ENCODE data around the gene BAAT.

Gene BAAT

DNA sequence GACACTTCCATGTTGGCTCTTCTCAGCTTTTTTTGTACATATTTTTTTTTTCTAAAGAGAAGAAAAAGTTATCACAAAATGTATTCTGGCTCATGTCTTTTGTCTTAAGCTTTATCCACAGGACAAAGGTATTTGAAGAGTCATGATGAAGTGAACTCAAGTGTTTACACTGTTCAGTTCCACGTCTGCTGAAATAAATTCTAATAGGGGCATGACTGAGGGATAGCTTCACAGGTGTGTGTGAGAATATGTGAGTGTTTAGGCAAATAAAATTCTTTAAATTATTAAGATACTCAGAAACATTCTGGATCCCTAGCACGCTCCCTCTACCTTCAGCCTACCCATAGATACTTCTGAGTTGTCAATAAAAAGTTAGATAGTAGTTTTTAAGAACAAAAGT, 59.8 kb downstream of the BAAT start (continued):
- TF ChIP-seq, protein P1, sequence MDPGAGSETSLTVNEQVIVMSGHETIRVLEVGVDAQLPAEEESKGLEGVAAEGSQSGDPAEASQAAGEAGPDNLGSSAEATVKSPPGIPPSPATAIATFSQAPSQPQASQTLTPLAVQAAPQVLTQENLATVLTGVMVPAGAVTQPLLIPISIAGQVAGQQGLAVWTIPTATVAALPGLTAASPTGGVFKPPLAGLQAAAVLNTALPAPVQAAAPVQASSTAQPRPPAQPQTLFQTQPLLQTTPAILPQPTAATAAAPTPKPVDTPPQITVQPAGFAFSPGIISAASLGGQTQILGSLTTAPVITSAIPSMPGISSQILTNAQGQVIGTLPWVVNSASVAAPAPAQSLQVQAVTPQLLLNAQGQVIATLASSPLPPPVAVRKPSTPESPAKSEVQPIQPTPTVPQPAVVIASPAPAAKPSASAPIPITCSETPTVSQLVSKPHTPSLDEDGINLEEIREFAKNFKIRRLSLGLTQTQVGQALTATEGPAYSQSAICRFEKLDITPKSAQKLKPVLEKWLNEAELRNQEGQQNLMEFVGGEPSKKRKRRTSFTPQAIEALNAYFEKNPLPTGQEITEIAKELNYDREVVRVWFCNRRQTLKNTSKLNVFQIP (CRISPR knock-in tag; IDR thresholded peaks at IDR 0.05; ENCODE audit: borderline replicate concordance, low read depth) = no peak
- no peak for TF ChIP-seq ESRRG (CRISPR knock-in tag; IDR thresholded peaks at IDR 0.05)

DNA sequence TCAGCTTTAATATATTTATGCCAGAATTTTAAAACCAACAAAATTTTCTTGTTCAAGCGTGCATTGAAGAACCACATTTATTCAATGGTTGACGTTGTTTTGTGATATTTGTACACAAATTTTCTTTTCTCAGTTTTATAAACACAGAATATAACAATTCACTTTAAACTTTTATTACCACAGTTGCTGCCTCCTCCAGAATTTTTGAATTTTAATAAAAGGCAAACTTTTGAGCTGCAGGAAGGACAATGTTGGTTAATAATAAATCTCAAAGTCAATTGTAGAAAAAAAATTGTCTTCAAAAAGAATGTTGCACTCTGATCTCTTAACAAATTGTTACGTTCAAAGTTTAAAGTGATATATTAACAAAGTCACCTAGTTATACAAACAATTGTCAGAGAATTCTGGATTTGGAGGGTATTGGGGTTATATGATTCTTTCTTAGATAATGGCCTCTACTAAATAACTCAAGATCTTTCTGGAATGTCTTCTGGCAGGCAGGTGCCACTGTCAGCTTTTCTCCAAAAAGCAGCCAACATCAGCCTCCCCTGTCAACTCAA, 60.5 kb downstream of the BAAT start:
- no peak for ATAC-seq
- TF ChIP-seq SNAI2 (CRISPR knock-in tag; IDR thresholded peaks at IDR 0.05) (no peak), BACH2 (CRISPR knock-in tag; IDR thresholded peaks at IDR 0.05; ENCODE audit: borderline replicate concordance) (no peak), RARB (CRISPR knock-in tag; IDR thresholded peaks at IDR 0.05) (no peak), PPARA (CRISPR knock-in tag; IDR thresholded peaks at IDR 0.05; ENCODE audit: borderline replicate concordance) (no peak)
- TF ChIP-seq, protein P2, sequence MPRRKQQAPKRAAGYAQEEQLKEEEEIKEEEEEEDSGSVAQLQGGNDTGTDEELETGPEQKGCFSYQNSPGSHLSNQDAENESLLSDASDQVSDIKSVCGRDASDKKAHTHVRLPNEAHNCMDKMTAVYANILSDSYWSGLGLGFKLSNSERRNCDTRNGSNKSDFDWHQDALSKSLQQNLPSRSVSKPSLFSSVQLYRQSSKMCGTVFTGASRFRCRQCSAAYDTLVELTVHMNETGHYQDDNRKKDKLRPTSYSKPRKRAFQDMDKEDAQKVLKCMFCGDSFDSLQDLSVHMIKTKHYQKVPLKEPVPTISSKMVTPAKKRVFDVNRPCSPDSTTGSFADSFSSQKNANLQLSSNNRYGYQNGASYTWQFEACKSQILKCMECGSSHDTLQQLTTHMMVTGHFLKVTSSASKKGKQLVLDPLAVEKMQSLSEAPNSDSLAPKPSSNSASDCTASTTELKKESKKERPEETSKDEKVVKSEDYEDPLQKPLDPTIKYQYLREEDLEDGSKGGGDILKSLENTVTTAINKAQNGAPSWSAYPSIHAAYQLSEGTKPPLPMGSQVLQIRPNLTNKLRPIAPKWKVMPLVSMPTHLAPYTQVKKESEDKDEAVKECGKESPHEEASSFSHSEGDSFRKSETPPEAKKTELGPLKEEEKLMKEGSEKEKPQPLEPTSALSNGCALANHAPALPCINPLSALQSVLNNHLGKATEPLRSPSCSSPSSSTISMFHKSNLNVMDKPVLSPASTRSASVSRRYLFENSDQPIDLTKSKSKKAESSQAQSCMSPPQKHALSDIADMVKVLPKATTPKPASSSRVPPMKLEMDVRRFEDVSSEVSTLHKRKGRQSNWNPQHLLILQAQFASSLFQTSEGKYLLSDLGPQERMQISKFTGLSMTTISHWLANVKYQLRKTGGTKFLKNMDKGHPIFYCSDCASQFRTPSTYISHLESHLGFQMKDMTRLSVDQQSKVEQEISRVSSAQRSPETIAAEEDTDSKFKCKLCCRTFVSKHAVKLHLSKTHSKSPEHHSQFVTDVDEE (CRISPR knock-in tag; IDR thresholded peaks at IDR 0.05) = no peak
- TF ChIP-seq, protein P1 (CRISPR knock-in tag; IDR thresholded peaks at IDR 0.05; ENCODE audit: borderline replicate concordance, low read depth) = no peak

DNA sequence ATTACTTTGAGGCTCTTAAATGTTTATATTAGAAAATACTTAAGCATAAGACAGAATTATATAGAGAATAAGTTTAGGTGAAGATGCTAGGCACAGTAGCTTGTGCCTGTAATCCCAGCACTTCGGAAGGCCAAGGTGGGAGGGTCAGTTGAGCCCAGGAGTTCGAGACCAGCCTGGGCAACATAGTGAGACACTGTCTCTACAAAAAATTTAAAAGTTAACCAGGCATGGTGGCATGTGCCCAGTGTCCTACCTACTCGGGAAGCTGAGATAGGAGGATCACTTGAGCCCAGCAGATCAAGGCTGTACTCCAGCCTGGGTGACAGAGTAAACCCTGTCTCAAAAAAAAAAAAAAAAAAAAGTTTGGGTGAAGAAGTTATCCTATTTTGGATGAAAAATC, 61.7 kb downstream of the BAAT start:
- no peak for TF ChIP-seq OSR1 (CRISPR knock-in tag; IDR thresholded peaks at IDR 0.05)
- TF ChIP-seq TOX (CRISPR knock-in tag; IDR thresholded peaks at IDR 0.05; ENCODE audit: borderline replicate concordance) = no peak
- no peak for TF ChIP-seq ESRRG (CRISPR knock-in tag; IDR thresholded peaks at IDR 0.05)
- TF ChIP-seq TCF4 (CRISPR knock-in tag; IDR thresholded peaks at IDR 0.05; ENCODE audit: borderline replicate concordance) = no peak
- TF ChIP-seq ISL1 (CRISPR knock-in tag; IDR thresholded peaks at IDR 0.05) = no peak
- TF ChIP-seq, protein P3, sequence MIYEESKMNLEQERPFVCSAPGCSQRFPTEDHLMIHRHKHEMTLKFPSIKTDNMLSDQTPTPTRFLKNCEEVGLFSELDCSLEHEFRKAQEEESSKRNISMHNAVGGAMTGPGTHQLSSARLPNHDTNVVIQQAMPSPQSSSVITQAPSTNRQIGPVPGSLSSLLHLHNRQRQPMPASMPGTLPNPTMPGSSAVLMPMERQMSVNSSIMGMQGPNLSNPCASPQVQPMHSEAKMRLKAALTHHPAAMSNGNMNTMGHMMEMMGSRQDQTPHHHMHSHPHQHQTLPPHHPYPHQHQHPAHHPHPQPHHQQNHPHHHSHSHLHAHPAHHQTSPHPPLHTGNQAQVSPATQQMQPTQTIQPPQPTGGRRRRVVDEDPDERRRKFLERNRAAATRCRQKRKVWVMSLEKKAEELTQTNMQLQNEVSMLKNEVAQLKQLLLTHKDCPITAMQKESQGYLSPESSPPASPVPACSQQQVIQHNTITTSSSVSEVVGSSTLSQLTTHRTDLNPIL (CRISPR knock-in tag; IDR thresholded peaks at IDR 0.05; ENCODE audit: low read depth) = no peak

DNA sequence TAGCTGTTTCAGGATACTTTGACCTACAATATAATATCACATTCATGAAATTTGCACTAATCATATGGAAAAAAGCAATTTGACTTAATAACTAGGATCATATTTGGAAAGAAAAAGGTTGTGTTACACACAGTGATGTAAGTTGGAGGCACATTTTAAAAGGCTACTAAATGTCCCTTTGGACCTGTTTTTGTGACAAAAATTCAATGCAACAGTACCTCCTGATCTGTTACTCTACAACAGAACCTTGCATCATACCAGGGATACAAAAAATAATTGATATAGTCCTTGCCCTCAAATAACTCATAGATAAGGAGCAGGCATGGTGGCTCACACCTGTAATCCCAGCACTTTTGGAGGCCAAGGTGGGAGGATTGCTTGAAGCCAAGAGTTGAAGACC, 67.1 kb downstream of the BAAT start:
- no peak for TF ChIP-seq ESRRG (CRISPR knock-in tag; IDR thresholded peaks at IDR 0.05)
- no peak for TF ChIP-seq TCF4 (CRISPR knock-in tag; IDR thresholded peaks at IDR 0.05; ENCODE audit: borderline replicate concordance)
- TF ChIP-seq ARNTL (CRISPR knock-in tag; IDR thresholded peaks at IDR 0.05; ENCODE audit: borderline replicate concordance, low read depth) = no peak
- no peak for TF ChIP-seq ZFP3 (CRISPR knock-in tag; IDR thresholded peaks at IDR 0.05)
- TF ChIP-seq GLIS3 (CRISPR knock-in tag; IDR thresholded peaks at IDR 0.05) = no peak
- no peak for TF ChIP-seq TOX (CRISPR knock-in tag; IDR thresholded peaks at IDR 0.05; ENCODE audit: borderline replicate concordance)
- no peak for TF ChIP-seq ZNF565 (CRISPR knock-in tag; conservative IDR thresholded peaks at IDR 0.05; ENCODE audit: low read depth)
- TF ChIP-seq ISL1 (CRISPR knock-in tag; IDR thresholded peaks at IDR 0.05) = no peak
- TF ChIP-seq, protein P4, sequence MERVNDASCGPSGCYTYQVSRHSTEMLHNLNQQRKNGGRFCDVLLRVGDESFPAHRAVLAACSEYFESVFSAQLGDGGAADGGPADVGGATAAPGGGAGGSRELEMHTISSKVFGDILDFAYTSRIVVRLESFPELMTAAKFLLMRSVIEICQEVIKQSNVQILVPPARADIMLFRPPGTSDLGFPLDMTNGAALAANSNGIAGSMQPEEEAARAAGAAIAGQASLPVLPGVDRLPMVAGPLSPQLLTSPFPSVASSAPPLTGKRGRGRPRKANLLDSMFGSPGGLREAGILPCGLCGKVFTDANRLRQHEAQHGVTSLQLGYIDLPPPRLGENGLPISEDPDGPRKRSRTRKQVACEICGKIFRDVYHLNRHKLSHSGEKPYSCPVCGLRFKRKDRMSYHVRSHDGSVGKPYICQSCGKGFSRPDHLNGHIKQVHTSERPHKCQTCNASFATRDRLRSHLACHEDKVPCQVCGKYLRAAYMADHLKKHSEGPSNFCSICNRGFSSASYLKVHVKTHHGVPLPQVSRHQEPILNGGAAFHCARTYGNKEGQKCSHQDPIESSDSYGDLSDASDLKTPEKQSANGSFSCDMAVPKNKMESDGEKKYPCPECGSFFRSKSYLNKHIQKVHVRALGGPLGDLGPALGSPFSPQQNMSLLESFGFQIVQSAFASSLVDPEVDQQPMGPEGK (CRISPR knock-in tag; IDR thresholded peaks at IDR 0.05; ENCODE audit: borderline replicate concordance) = no peak
- ATAC-seq = no peak

More for the DNA sequence above, 61.7 kb downstream of the BAAT start:
- ATAC-seq = no peak
